Measurements from ENCODE around the gene CCDC89.

CCDC89 gene

DNA sequence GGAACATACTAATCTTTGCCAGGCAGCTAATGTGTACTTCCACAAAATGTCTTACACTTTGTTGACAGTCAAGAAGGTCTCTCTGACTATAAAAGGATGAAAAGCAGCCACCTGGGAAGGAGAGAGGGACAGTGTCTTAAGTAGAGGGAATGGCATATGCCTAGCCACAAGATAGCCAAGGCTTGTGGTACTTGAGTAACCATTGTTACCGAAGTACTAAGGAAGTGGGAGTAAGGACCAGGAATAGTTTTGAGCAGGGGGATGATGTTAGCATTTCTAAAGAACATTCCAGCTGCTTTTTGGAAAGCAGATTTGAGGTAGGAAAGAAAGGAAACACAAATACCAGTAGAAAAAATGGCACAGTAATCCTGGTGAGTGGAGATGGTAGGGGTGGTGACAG lies 34.9 kb downstream of the CCDC89 start:
- no peak for DNase-seq

DNA sequence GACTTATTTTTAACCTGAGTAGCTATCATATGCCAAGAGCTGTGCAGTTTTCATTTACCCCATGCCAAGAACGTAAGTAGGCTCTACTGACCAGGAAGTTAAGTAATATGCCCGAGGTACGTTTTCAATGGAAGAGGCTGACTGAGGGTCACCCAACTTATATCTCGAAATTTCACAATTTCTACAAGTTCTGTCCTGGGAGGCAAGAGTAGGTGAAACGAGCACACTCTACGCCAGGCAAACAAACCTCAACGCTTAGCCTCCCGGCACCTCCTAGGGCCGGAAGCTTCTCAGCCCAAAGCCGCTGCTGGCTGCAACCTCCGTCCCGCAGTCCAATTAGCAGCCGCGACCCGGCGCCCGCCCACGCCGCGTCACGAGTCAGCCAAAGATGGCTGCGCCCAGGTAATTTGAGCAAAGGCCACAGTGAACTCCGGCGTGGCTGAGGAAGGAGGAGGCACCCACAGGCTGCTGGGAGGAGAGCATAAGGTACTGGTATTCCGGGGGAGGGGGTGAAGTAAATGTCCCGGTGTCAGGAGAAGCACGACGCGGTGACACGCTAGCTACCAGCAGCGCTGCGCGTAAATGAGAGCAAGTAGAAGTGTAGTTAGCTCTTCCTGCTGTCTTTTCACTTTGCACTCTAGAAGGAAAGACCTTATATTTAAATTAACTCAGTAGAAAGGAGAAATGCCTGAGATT lies 38.2 kb downstream of the CCDC89 start, which contains the start of gene TMEM126A:
Gene TMEM126A, plus strand, starts transcription at position 364 of the 696 bp plus-strand sequence. CDS start 2,289 bp downstream, outside the sequence.
- DNase-seq, result peak; percentile 88 to 90

DNA sequence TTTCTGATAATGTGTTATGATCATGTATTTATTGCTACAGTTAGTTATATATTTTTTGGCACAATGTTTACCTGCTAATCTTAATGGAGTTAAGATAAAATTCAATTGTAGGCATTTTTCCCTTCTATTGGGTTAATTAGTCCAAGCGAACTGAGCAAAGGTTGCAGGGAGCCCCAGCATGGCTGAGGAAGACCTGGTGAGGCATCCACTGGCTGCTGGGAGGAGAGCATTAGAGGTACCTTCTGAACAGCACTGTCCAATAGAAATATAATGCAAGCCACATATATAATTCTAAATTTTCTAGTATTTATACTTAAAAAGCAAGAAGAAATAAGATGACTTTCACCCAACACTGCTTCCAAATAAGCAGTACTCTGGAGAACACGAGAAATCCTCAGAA lies 38.9 kb downstream of the CCDC89 start:
- no peak for DNase-seq

DNA sequence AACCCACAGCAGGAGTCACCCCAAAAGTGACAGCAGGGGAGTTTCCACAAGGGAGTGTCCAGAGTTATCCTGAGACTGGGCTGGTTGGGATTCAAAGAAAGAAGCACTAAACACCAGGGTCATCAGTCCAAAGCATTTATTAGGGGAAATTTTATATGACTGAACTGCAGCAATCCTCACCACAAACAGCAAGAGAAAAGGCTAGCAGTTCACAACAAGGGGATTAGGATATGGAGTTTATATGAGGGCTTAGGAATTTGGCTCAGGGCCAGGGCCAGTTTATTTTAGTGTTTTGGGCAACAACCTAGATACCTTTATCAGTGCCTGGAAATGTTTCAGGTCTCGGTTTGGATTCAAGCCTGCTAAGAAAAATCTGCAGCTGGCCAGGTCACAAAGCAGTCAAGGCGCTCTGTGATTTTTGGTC lies 42.8 kb downstream of the CCDC89 start:
- DNase-seq, result no peak

DNA sequence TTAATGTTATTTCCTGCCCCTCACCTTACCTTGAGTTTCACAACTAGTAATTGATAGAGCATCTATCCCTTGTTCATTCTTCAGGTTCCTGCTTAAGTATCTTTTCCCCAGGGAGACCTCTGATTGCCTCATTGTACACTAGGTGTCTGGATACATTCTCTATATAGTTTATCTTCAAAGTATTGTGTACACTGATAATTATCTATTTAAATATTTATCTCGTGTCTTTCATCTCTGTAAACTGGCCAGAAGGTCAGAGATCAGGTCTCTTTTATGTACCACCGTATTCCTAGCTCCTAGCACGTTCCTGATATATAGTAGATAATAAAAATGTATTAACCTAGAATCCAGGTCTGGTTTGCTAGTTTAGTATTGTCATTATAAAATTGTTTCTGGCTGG lies 51.2 kb downstream of the CCDC89 start:
- DNase-seq, result no peak

All from CD4-positive, alpha-beta T cell treated with Interleukin-4 for 1 hour (primary cell).